GM21723 (cell line): ENCODE data around the gene ADAMTSL2.

Experiments
- ATAC-seq: cut with Tn5 transposase; IDR thresholded peaks from one replicate; pipeline ENCODE4 v1.9.1; 2021; ENCODE audit warnings: mild to moderate bottlenecking, moderate library complexity; ENCODE audit not compliant: unreplicated experiment

The ADAMTSL2 gene

DNA sequence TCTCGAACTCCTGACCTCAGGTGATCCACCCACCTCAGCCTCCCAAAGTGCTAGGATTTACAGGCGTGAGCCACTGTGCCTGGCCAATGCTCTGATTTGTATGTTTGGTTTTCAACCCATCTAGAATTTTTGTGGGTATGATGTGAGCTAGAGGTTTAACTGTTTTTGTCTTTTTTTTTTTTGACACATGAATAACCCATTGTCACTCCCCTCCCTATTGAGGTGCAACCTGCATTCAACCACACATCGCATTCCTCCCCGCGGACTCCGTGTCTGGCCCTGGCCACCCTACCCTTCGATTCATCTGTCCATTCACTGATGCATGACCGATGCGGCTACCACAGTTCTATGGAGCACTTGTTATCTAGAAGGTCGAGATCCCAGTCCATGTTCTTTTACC, 84.2 kb downstream of the ADAMTSL2 start:
- no peak for ATAC-seq

DNA sequence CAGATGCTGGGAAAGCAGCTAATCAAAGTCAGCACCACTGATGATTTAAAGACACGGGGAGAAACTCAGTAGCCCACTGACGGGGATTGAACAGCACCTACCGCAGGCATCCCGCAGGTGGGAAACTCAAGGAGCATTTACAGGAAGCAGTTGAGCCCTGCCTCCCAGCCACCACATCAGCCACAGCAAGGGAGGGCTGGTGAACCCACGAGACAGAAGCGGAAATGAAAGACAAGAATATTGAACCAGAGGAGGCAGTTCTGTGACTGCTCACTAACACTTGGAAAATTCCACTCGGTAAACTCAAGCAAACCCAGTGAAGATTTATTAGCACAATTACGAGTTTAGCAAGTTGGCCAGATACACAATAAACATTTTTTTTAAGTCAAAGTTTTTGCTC, 85.3 kb downstream of the ADAMTSL2 start:
- ATAC-seq, result no peak

DNA sequence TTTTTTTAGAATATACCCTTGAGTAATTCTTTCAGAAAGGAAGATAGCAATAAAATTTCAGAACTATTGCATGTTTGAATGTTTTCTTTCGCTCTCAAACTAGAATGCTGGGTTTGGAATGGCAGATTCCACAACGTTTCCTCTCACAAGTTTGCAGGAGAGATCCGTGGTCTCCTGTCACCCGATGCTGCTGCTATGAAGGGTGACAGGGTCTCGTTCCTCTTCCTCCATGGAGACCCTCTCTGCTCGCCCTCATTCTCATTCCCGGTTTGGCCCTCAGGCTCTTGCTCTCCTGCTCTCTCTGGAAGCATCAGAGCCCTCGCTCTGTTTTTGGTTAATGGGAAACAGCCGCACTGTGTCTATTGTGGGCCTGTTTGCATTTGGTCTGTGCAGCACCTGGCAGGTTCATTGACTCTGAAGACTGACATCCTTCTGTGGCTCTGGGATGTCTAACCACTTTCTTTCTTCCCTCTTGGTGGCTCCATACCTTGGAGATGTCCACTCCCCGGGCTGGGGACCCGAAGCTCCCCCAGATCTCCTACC, 87.3 kb downstream of the ADAMTSL2 start:
- no peak for ATAC-seq

DNA sequence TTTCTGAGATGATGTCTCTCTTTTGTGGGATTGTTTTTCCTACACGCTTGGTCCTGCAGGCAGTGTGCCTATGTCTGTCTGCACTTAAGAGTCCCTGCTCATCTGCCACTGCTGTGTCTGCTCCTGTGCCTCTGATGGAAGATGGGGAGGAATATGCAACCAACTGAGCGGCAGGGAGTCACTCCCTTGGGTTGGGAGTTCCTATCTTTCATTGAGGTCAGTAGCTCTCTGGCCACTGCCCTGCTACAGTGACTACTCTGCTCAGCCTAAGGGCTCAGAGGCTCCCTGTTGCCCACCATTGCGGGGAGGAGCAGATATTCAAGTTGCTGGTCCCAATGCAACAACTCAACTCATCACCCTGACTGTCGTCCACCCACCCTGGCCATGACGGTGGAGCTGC, 88.1 kb downstream of the ADAMTSL2 start:
- ATAC-seq, result no peak
